A549 (cell line): ENCODE data around the gene MIOX.

Experiments used
- PHF8 ChIP-seq: fragments of 200-600 bp; sonication (generic); IDR thresholded peaks from 2 replicates; pipeline ENCODE4 v1.6.1; 2016; ENCODE audit warnings: low read depth, mild to moderate bottlenecking, antibody characterized with exemption, moderate library complexity, borderline replicate concordance
- POLR2AphosphoS2 ChIP-seq: conservative IDR thresholded peaks from 2 replicates; pipeline ENCODE4 v1.6.1; 2012; ENCODE audit warnings: low read length, improper control_type of control experiment, inconsistent platforms

DNA sequence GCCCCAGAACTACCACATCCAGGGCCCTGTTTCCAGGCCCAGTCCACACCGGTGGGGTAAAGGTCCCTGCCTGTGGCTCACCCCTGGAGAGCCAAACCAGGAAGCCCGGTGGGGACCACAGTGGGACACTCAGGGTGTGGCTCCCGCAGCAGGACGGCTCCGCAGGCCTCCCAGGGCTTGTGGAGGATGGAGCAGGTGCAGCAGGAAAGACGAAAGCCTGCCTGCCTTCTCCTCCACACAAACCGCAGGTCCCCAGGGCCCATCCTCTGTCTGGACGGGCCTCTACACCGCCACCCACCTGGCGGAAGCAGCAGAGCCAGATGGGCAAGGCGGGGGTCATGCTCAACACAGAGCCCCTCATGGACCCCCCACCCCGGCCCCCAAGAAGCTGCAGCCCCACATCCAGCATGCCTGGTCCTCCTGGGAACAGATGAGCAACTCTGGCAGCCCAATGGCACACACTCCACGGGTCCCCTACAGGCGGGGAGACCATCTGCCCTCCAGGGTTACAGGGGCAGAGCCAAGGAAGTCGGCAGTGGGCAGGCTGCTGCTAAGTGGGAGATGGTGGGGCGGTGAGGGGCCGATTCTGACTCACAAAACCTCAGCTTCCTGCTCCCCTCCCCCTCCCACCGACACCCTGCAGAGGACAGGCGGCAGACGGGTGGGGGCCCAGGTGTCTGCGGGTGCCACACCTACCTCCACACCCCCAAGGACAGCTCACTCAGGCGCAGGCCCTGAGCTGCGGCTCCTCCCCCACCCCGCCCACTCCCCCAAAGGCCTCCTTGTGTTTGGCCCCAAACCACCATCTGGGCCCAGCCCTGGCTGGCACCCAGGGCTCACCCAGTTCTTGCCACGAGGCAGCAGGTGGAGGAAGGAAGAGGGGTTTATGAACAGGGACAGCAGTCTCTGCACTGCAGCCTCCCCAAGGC is 17.0 kb upstream of the MIOX start:
- TF ChIP-seq PHF8 (no peak), POLR2AphosphoS2 (no peak)
